GM13976 (cell line): Measurements from ENCODE around the gene CRISPLD2.
"Not testable (repeated sequence)": the region's sequence is repeated elsewhere in the genome, so short reads cannot be mapped to it uniquely, and the experiment has no call there.

Source experiments
- DNase-seq: peaks from one replicate; pipeline ENCODE4 v3.0.0; 2012; ENCODE audit warnings: low spot score
- CTCF ChIP-seq: IDR thresholded peaks from 2 replicates; pipeline ENCODE4 v1.5.1; 2012; ENCODE audit warnings: borderline replicate concordance, mild to moderate bottlenecking; ENCODE audit not compliant: insufficient read depth; ENCODE audit errors: extremely low read depth, missing control alignments, control extremely low read depth
- in situ Hi-C: fragments of 300-500 bp; cut with MboI; formaldehyde crosslinking; loops from one replicate; pipeline ENCODE4 v1.12.0; 2022; ENCODE audit warnings: low sequenced_read_pairs, mixed read lengths, inconsistent platforms; ENCODE audit not compliant: unreplicated experiment

The CRISPLD2 gene

GRCh38 chr16:84937196-84938005 lies 117.6 kb downstream of the CRISPLD2 start:
- in situ Hi-C loops, result no loop called here
- no peak for DNase-seq
- no peak for TF ChIP-seq CTCF

- in situ Hi-C loops, DNase-seq: not testable (repeated sequence)
Measured at GRCh38 chr16:84938616-84939015, 118.8 kb downstream of the CRISPLD2 start.

GRCh38 chr16:84940670-84941551 lies 121.1 kb downstream of the CRISPLD2 start:
- no peak for DNase-seq
- in situ Hi-C loops, result no loop called here
- TF ChIP-seq CTCF, result no peak

- no peak for DNase-seq
- in situ Hi-C loops, result no loop called here
- no peak for TF ChIP-seq CTCF
Measured at GRCh38 chr16:84941921-84942320, 122.1 kb downstream of the CRISPLD2 start.

GRCh38 chr16:84942786-84943185 lies 123.0 kb downstream of the CRISPLD2 start:
- in situ Hi-C loops, result no loop called here
- no peak for DNase-seq
- TF ChIP-seq CTCF, result no peak

- DNase-seq, result no peak
- TF ChIP-seq CTCF, result no peak
- in situ Hi-C loops, result no loop called here
Measured at GRCh38 chr16:84943620-84944019, 123.8 kb downstream of the CRISPLD2 start.

GRCh38 chr16:84947022-84947421 lies 127.2 kb downstream of the CRISPLD2 start:
- in situ Hi-C loops, result no loop called here
- no peak for TF ChIP-seq CTCF
- DNase-seq, result no peak
